NCI-H2196 (cell line): ENCODE results near the gene MACROD1.
"Not testable (repeated sequence)": the region's sequence is repeated elsewhere in the genome, so short reads cannot be mapped to it uniquely, and the experiment has no call there.

ENCODE experiments used
- DNase-seq: peaks from one replicate; lab custom pipeline; 2025; ENCODE audit not compliant: unreplicated experiment; lab: John Stamatoyannopoulos, UW

MACROD1 gene

GRCh38 chr11:64185693-64186491 is 20.0 kb upstream of the MACROD1 start, which contains the start of gene STIP1:
Gene STIP1, plus strand, starts transcription at chr11:64186171. Its CDS starts 91 bp downstream, at chr11:64186262.
- peak; percentile 92 for DNase-seq

GRCh38 chr11:64185175-64185692 is 19.3 kb upstream of the MACROD1 start:
- DNase-seq: peak; percentile 58

- no peak for DNase-seq
Observed at GRCh38 chr11:64183890-64184289, 18.0 kb upstream of the MACROD1 start.

- DNase-seq: peak; percentile 46
Observed at GRCh38 chr11:64181506-64182411, 15.8 kb upstream of the MACROD1 start.

GRCh38 chr11:64180891-64181290 is 15.0 kb upstream of the MACROD1 start:
- DNase-seq: no peak

GRCh38 chr11:64178951-64179639 is 13.2 kb upstream of the MACROD1 start:
- DNase-seq: no peak

GRCh38 chr11:64178203-64178602 is 12.3 kb upstream of the MACROD1 start:
- no peak for DNase-seq

- DNase-seq: no peak
Observed at GRCh38 chr11:64176751-64177150, 10.8 kb upstream of the MACROD1 start.

GRCh38 chr11:64173616-64174355 is 7.9 kb upstream of the MACROD1 start:
- no peak for DNase-seq

GRCh38 chr11:64170419-64170818 is 4.5 kb upstream of the MACROD1 start:
- no peak for DNase-seq

- DNase-seq: no peak
Observed at GRCh38 chr11:64165481-64165841, 452 bp downstream of the MACROD1 start.

- DNase-seq: peak; percentile 14
Observed at GRCh38 chr11:64164392-64165312, 1.3 kb downstream of the MACROD1 start.

- no peak for DNase-seq
Observed at GRCh38 chr11:64163951-64164350, 2.0 kb downstream of the MACROD1 start.

GRCh38 chr11:64162769-64163168 is 3.1 kb downstream of the MACROD1 start:
- DNase-seq: not testable (repeated sequence)

- DNase-seq: no peak
Observed at GRCh38 chr11:64161037-64161436, 4.9 kb downstream of the MACROD1 start.

GRCh38 chr11:64157631-64158394 is 8.1 kb downstream of the MACROD1 start:
- no peak for DNase-seq

GRCh38 chr11:64156235-64157011 is 9.5 kb downstream of the MACROD1 start:
- no peak for DNase-seq

GRCh38 chr11:64153812-64154211 is 12.1 kb downstream of the MACROD1 start:
- no peak for DNase-seq
